ENCODE results near the gene TM2D3. TPM values are rescaled to one million over a fixed set of nuclear protein-coding genes. Genes with fewer than 3 reads are reported as not detected.

The TM2D3 gene
- total and polyA plus RNA-seq, 10 of the 15 experiments (the other 5 are each of a cell fraction or from before 2014, with no cell fraction given), result 28.3 to 84.5 (median 45.0) TPM

DNA sequence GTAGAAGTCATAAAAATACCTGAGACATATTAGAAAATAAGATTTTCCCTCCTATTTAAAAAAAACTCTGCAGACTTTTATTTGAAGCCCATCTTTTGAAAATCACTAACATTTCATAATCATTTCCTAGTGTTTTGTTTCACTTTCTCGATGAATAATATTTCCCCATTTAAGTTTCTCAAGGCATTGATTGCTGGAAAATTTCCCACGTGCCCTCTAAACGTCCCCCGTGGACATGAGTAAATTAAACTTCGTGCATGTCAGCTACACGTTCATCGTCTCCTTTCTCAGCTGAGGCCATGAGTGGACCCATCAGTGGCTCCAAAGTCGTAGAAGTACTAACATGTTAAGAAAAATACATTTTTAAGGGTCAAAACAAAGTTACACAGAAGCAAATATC is 2.0 kb upstream of the TM2D3 start:
- ChIA-PET POLR2A (interaction anchor here (0.9 to 1.2 kb wide), 2 partner anchors 12 to 359 kb away, joined by 3 to 4 read pairs; partner anchors contain the start of gene SNRPA1), SMC1A (ENCODE audit: uncharacterized antibody, unreplicated experiment) (interaction anchor here (1.4 to 1.9 kb wide), 6 partner anchors 12 to 365 kb away, joined by 3 to 8 read pairs (median 4); no protein-coding TSS in a partner anchor), CTCF (interaction anchor here (0.8 to 6.7 kb wide), 14 partner anchors 13 to 396 kb away, joined by 3 to 57 read pairs (median 3); no protein-coding TSS in a partner anchor), RAD21 (ENCODE audit: unreplicated experiment) (interaction anchor here (1.1 to 1.7 kb wide), 5 partner anchors 354 to 392 kb away, joined by 3 to 5 read pairs (median 3); partner anchors contain the start of gene SNRPA1)
- Histone ChIP-seq H4K20me1 (ENCODE audit: control insufficient read depth, insufficient read depth) (no peaks in the 10 kb centered on the region), H3K36me3 (ENCODE audit: control insufficient read depth in 2 of 2, insufficient read depth in 2 of 2, low read length in 1 of 2) (peaks cover 0 to 6% of the 10 kb centered on the region in 2 experiments; a peak in 1 of 4 replicates), H3K4me3 (no peak overlapping the region), H3K27me3 (replicated peaks in 1 of 2; ENCODE audit: control insufficient read depth in 2 of 2, insufficient read depth in 2 of 2, low read length in 1 of 2) (no peaks in the 10 kb centered on the region), H3K79me2 (ENCODE audit: control insufficient read depth, insufficient read depth, low read length) (peaks cover 37% of the 10 kb centered on the region), H3K27ac (ENCODE audit: control insufficient read depth, insufficient read depth) (no peak overlapping the region), H3K4me2 (ENCODE audit: control insufficient read depth, insufficient read depth) (0 out of 2 replicates have a peak overlapping the region, but pooled peaks have one; percentile 53), H2AFZ (ENCODE audit: control insufficient read depth, low read depth, low read length) (no peak overlapping the region), H3K9ac (ENCODE audit: control insufficient read depth, insufficient read depth, low read length) (no peak overlapping the region), H3K9me3 (replicated peaks; ENCODE audit: control insufficient read depth, insufficient read depth, low read length) (no peaks in the 10 kb centered on the region), H3K4me1 (ENCODE audit: control insufficient read depth, insufficient read depth, low read length) (peaks cover 20% of the 10 kb centered on the region)
- in situ Hi-C loops (cut with MboI), result no loop called here
- ATAC-seq (no peak), DNase-seq (ENCODE audit: low read depth, low spot score) (no peak), FAIRE-seq (no peak)
- WGBS (ENCODE audit: insufficient coverage, insufficient replicate concordance, low lambda C conversion rate, missing lambda C conversion rate), result 63% methylated on average over 8 of the region's 8 CpGs
- intact Hi-C loops (cut with micrococcal nuclease; ENCODE audit: unreplicated experiment), result loop anchor here (5.0 kb wide), 2 partner anchors 377 to 1052 kb away; partner anchors contain the start of genes ASB7, LINS1 and SELENOS
- no TSS peak for BruUV-seq (replicated peaks)
- TF ChIP-seq SP1 (IDR thresholded peaks at IDR 0.05; ENCODE audit: low read depth, low read length) (no peak), FOS (IDR thresholded peaks at IDR 0.05; ENCODE audit: borderline replicate concordance, extremely low read depth, insufficient read length) (no peak), MXI1 (IDR thresholded peaks at IDR 0.05; ENCODE audit: low read depth, low read length) (no peak)
- TF ChIP-seq, protein P1, sequence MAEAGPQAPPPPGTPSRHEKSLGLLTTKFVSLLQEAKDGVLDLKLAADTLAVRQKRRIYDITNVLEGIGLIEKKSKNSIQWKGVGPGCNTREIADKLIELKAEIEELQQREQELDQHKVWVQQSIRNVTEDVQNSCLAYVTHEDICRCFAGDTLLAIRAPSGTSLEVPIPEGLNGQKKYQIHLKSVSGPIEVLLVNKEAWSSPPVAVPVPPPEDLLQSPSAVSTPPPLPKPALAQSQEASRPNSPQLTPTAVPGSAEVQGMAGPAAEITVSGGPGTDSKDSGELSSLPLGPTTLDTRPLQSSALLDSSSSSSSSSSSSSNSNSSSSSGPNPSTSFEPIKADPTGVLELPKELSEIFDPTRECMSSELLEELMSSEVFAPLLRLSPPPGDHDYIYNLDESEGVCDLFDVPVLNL (IDR thresholded peaks at IDR 0.05; ENCODE audit: low read depth, low read length), result no peak
